ENCODE data around the gene NQO1.
"Not testable (repeated sequence)": the region's sequence is repeated elsewhere in the genome, so short reads cannot be mapped to it uniquely, and the experiment has no call there.

The NQO1 gene

DNA sequence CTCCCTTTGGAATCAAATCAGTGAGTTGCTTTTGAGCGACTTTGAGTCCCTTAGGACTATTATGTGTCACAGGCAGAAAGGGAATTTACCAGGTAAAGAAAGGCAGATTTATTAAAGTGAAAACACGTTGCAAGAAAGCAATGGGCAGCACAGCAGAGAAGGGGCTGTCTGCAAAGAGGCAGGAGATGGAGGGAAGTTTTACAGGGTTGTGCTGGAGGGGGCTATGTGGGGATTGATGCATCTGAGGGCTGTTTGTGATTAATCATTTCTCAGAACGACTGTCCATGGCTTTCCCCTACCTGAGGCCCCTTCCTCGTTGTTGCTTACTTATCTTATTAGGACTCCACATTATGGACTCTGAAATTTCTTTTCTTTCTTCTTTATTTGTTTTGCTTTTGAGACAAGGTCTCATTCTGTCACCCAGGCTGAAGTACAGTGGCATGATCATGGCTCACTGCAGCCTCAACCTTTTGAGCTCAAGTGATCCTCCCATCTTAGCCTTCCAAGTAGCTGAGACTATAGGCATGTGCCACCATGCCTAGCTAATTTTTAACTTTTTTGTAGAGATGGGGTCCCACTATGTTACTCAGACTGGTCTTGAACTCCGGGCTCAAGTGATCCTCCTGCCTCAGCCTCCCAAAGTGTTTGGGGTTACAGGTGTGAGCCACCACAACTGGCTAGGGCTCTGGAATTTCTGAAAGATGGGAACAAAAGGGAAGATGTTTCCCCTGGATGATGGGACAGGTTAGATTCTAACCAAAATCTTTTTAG is 41.3 kb upstream of the NQO1 start:
- no peak for DNase-seq (ENCODE audit: low read depth, low spot score)
- TF ChIP-seq, protein P1, sequence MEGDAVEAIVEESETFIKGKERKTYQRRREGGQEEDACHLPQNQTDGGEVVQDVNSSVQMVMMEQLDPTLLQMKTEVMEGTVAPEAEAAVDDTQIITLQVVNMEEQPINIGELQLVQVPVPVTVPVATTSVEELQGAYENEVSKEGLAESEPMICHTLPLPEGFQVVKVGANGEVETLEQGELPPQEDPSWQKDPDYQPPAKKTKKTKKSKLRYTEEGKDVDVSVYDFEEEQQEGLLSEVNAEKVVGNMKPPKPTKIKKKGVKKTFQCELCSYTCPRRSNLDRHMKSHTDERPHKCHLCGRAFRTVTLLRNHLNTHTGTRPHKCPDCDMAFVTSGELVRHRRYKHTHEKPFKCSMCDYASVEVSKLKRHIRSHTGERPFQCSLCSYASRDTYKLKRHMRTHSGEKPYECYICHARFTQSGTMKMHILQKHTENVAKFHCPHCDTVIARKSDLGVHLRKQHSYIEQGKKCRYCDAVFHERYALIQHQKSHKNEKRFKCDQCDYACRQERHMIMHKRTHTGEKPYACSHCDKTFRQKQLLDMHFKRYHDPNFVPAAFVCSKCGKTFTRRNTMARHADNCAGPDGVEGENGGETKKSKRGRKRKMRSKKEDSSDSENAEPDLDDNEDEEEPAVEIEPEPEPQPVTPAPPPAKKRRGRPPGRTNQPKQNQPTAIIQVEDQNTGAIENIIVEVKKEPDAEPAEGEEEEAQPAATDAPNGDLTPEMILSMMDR (IDR thresholded peaks at IDR 0.05; ENCODE audit: insufficient read depth, low read length, missing control alignments): no peak
- no peak overlapping the region for H3K4me3 ChIP-seq (ENCODE audit: low read depth, low read length)
- POLR2A ChIA-PET: no interaction called here
- CTCF ChIA-PET: interaction anchor here (1.4 to 6.2 kb wide), 4 partner anchors 12 to 163 kb away, joined by 3 to 28 read pairs (median 8); partner anchors contain the start of gene NOB1

DNA sequence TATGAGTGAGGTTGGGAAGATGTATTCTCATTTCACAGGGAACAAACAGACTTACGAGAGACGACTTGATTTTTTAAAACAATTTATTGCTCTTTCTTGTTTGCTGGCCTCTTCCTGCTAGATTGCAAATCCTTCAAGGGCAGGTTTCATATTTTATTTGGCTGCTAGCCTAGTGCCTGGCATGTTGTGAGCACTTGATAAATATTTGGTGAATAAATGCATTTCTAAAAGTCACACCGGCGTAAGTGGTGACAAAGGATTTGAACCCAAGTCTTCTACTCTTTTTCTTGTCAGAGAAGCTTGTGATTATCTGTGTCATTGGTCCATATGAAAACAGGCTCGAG is 37.2 kb upstream of the NQO1 start:
- H3K4me3 ChIP-seq (ENCODE audit: low read depth, low read length): no peak overlapping the region
- ChIA-PET POLR2A (no interaction called here), CTCF (interaction anchor here (0.5 to 2.6 kb wide), 6 partner anchors 9 to 369 kb away, joined by 3 to 27 read pairs (median 4); partner anchors contain the start of gene NOB1)
- TF ChIP-seq, protein P1 (IDR thresholded peaks at IDR 0.05; ENCODE audit: insufficient read depth, low read length, missing control alignments): no peak
- DNase-seq (ENCODE audit: low read depth, low spot score): no peak

DNA sequence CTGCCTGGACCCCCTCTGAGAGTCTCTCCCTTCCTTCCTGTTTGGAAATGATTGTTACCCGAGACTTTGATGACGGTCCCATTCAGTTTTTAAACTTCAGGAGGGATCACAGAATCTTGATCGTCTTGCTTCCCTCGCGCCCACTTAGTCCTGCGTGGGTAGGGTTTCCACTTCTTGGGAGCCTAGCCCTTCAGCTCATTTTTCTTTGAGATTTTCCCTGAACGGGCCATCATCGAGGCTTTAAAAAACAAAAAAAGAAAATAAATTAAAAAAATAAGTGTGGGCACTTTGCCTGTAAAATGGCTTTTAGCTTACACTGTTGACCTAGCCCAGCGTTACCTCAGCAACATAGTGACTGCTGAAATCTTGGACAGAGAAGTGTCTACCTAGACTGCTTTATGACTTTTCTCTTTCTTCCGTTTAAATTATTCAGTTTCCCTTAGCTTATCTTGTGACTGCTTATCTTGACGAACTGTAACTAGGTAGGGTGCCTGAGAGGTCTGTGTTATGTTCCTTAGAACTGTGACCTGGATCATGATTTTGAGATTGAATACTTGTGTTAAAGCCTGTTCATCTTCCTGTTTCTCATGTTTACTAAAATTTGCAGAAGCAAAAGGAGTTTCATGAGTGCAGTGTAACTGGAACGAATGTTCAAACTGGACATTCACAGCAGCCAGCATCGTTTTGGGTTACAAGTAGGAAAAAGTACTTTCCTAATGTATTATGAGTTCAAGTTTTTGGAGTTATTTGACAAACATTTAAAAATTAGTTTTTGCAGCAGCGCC is 36.6 kb upstream of the NQO1 start:
- CTCF ChIA-PET: interaction anchor here (0.5 to 2.6 kb wide), 8 partner anchors 9 to 367 kb away, joined by 3 to 27 read pairs (median 4); partner anchors contain the start of gene NOB1
- H3K4me3 ChIP-seq (ENCODE audit: low read depth, low read length): peak overlapping the region; percentile 89
- TF ChIP-seq, protein P1 (IDR thresholded peaks at IDR 0.05; ENCODE audit: insufficient read depth, low read length, missing control alignments): no peak
- no peak for DNase-seq (ENCODE audit: low read depth, low spot score)
- POLR2A ChIA-PET: interaction anchor here (1.2 kb wide), 1 partner anchor 8 kb away, joined by 3 read pairs; the partner anchor contains the start of gene NOB1

DNA sequence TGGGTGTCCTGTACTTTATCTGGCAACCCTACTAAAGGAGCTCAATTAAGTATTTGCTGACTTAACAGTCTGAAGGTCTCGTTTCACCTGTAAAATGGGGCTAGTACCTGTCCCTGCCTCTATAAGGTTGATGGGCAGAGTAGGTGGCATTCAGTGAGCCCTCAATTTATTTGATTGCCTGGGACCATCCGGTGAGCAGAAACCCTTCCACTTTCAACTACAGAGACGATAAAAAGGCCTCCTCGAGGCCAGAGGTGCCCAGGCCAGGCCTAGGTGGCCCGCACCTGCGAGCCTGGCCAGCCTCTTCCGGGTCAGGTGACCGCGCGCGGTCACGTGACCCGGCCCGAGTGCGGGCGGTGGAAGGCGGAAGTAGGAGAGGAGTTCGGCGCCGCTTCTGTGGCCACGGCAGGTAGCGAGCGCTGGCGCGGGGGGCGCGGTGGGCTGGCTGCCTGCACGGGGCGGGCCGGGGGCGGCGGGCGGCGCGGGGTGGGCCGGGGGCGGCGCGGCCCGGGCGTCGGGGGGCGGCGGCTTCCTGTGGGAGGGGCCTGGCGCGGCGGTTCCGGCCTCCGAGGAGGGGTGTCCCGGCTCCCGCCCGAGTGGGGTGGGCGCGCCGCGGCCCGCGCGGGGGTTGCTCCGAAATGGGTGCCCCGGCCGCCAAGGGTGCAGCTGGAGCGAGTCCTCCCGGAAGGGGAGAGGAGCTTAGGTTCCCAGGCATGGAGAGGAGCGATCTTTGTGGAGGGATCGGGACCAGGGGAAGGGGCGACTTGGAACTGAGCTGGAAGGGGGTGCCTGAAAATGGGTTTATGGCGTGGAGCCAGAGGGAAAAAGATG is 35.8 kb upstream of the NQO1 start, which contains the start of gene WWP2:
WWP2 (plus strand) TSS at position 350 of the 831 bp plus-strand sequence. CDS start 24,679 bp downstream, outside the sequence.
- TF ChIP-seq, protein P1 (IDR thresholded peaks at IDR 0.05; ENCODE audit: insufficient read depth, low read length, missing control alignments): no peak
- peak within 1 kb of the TSS; percentile 89 for H3K4me3 ChIP-seq (ENCODE audit: low read depth, low read length)
- ChIA-PET POLR2A (interaction anchor here (1.2 kb wide), 1 partner anchor 7 kb away, joined by 3 read pairs; the partner anchor contains the start of gene NOB1), CTCF (interaction anchor here (0.7 to 2.6 kb wide), 9 partner anchors 8 to 366 kb away, joined by 3 to 27 read pairs (median 4); partner anchors contain the start of gene NOB1)
- no peak for DNase-seq (ENCODE audit: low read depth, low spot score)

DNA sequence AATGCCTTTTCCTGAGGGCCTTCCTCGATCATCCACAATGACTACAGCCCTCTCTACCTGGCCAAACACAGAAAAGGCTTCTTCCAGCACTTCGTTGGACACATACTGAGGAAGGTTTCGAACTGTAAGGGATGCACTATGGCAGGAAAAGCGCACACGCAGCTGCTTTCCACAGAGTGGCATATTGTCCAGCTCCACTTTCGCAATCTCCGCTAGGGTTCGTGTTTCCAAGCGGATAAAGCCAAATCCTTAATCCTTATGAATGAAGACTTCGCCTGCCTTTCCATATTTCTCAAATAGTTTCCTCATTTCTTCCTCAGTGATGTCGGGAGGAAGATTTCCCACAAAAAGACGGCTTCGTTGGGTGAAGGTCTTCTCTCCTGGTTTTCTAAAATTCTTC is 31.0 kb upstream of the NQO1 start:
- not testable (repeated sequence) for H3K4me3 ChIP-seq (ENCODE audit: low read depth, low read length)

DNA sequence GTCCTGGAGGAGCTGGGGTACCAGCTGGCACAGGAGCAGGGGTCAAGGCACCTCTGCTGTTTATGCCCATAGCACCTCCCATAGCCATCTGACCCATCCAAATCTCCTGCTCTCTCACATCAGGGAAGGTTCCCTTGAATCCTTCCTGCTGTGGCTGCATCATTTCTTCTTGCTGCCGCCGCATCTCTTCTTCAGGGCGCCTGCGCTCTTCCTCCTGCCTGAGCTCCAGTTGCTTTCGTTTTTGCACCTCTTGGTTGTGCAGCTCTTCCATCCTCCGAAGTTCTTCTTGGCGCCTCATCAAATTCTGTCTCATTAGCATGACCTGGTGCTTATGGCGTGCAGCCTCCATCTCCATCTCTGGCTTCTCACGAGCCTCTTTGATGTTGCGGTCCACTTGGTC is 30.3 kb upstream of the NQO1 start:
- CTCF ChIA-PET: interaction anchor here (0.8 to 6.5 kb wide), 6 partner anchors 14 to 360 kb away, joined by 3 to 154 read pairs (median 6); no protein-coding TSS in a partner anchor
- no peak overlapping the region for H3K4me3 ChIP-seq (ENCODE audit: low read depth, low read length)
- POLR2A ChIA-PET: no interaction called here
- TF ChIP-seq, protein P1 (IDR thresholded peaks at IDR 0.05; ENCODE audit: insufficient read depth, low read length, missing control alignments): no peak
- DNase-seq (ENCODE audit: low read depth, low spot score): no peak

More for the DNA sequence above, 31.0 kb upstream of the NQO1 start:
- POLR2A ChIA-PET; DNase-seq (ENCODE audit: low read depth, low spot score): not testable (repeated sequence)
- CTCF ChIA-PET: interaction anchor here (1.5 to 6.5 kb wide), 5 partner anchors 13 to 361 kb away, joined by 3 to 154 read pairs (median 6); no protein-coding TSS in a partner anchor

Data from AG04449 (cell line).